ENCODE results near the gene IFNW1.
"Not testable (repeated sequence)": the region's sequence is repeated elsewhere in the genome, so short reads cannot be mapped to it uniquely, and the experiment has no call there.

The IFNW1 gene

DNA sequence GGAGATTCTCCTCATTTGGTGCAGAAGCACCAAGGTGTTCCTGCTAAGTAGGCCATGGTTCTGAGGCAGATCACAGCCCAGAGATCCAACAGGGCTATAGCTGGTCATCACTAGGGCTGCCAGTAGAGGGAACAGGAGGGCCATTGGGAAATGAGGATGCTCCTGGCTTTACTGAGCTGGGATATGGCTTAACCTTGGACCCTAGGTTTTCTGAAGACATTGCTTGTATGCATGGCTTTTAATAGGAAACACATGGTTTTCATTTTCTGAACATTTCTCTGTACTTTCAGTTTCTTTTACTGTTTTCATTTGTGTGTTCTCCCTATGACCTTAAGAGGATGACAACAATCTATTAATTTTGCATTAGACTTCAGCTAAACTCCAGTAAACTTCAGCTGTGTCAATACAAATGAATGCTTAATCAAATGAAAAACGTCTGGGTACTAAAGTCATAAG, at the start of gene IFNW1:
TSS of gene IFNW1 (minus strand) at position 406 of the 456 bp plus-strand sequence. CDS start at position 144, 262 bp downstream.
- no peak for DNase-seq

DNA sequence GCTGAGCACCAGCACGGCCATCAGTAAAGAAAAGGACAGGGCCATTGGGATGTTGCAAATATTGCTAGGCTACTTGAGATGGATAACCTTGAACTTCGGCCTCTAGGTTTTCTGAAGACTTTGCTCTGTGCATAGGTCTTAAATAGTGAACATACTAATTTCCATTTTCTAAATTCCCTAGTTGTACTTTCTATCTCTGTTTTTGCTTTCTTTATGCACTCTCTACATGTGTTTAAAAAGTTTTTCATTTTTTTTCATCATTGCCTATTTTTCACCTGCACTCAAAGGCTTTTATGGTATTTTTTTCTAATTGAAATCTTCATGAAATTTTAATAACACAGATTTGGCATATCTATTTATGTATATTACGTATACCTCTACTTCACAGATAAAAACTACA, 45.9 kb upstream of the IFNW1 start, which contains the start of gene IFNA4:
TSS of gene IFNA4 (minus strand) at position 101 of the 400 bp plus-strand sequence. CDS start at position 45, 56 bp downstream.
- not testable (repeated sequence) for DNase-seq

DNA sequence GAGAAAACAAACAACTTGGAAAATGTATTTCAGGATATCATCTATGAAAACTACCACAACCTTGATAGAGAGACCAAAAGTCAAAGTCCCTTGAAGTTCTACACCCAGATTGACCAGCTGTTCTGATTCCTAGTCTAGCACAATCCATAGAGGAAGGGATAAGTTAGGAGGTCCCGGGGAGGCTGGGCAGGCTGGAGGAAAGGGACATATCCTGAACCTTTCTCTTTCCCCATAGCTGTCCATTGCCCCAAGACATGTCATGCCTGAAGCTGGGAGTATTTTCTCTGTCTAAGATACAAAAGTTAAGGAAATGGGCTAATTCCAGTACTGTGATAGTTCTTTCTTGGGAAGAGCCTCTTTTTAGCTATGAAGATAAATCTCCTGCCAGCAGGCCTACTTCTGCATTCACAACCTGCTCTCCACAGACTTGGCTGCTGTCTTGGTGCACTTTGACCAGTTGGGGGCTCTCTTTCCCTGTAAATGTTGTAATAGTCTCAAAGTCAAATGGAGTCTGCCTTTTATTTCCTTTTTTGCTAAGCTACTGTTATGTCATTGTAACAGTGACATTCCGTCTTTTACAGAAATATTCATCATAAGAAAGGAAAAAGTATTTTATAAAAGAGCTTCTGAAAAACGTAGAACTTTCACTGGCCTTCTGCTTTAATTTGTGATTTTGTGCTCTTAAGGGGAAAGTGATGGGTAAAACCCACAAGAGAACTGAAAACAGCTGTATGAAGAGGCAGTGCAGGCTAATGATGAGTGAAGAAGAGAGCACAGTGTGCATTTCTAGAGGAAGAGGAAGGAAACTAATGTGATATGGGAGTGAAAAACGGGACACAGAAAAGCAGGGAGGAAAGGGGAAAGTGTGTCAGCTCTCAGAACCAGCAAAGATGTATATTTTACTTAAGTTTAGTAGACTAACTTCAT, 41.4 kb upstream of the IFNW1 start:
- not testable (repeated sequence) for DNase-seq

DNA sequence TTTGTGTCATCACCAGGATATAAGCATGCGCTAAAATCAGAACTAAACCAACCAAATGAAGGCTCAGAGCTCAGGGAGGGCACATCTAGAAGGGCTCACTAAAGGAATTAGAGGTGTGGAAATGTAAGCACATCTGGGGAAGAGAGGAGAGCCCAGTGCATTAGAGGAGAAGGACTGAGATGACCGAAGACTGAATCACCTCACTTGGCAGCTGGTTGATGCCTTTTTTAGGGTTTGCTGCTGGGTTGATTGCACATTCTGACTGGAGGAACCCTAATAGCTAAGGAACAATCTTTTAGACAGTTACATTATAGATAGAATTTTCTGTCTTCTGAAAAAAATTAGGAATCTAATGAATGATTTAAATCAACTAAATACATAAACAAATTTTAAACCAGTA, 33.0 kb upstream of the IFNW1 start:
- DNase-seq: no peak

DNA sequence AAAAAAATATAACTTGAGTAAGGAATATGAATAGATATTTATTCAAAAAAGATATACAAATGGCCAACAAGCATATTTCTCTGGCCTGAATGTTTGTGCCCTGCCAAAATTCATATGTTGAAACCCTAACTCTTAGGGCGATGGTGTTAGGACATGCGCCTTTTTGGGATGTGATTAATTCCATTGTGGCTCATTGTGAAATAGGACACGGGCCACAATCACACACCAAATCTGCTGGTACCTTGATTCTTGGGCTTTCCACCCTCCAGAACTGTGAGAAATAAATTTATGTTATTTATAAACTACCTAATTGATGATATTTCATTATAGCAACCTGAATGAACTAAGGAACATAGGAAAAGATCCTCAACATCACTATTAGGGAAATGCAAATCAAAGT, 30.5 kb upstream of the IFNW1 start:
- DNase-seq: no peak

DNA sequence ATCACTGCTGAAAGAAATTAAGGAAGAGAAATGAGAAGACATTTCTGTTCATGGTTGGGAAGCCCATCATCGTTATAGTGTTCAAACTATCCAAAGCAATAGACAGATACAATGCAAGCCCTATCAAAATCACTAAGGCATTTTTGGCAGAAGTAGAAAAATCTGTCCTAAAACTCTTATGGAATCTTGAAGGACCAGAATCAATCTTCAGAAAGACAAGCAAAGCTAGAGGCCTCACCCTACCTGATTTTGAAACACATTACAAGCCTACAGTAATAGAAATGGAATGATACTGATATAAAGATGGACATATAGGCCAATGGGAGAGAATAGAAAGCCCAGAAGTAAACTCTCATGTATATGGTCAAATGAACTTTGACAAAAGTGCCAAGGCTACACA, 29.7 kb upstream of the IFNW1 start:
- DNase-seq: no peak

DNA sequence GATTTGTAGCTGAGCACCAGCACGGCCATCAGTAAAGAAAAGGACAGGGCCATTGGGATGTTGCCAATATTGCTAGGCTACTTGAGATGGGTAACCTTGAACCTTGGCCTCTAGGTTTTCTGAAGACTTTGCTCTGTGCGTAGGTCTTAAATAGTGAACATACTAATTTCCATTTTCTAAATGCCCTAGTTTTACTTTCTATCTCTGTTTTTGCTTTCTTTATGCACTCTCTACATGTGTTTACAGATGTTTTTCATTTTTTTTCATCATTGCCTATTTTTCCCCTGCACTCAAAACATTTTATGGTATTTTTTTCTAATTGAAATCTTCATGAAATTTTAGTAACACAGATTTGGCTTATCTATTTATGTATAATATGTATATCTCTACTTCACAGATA, 24.9 kb upstream of the IFNW1 start, which contains the start of gene IFNA21:
TSS of gene IFNA21 (minus strand) at position 101 of the 400 bp plus-strand sequence. CDS start at position 53, 48 bp downstream.
- DNase-seq: not testable (repeated sequence)

DNA sequence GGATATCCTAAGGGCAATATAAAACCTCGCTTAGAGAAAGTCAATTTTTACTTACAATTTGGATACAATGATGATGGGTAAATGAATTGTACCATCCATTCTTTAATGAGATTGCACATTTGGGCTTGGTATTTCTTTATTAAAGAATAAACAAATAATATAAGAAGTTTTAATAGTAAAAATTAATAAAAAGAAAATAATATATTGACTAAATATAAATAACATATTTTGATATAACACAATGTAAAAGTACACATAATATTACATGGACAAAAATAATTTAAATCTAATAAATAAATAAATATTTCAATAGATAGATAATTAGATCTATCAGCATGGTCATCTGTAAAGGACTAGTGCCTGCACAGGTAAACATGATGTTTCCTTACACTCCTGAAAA, 23.9 kb upstream of the IFNW1 start:
- DNase-seq: no peak

DNA sequence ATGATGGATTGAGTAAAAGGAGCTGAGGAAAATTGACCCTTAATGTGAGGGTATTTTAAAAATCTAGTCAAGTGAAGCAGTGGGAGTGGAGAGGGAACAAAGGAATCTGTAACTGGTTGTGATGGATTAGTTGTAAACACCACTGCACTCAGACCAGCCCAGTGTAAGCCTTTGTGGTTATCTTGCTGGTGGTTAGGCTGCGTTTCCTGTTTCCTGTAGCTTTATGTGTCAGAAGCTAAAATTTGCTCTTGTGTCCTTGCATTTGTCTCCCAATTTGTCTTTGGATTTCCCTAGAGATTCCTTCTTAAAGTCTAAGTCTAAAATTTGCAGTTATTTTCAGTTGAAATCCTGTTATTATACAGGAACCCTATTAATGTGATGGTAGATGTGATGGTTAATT, 18.5 kb upstream of the IFNW1 start:
- no peak for DNase-seq

DNA sequence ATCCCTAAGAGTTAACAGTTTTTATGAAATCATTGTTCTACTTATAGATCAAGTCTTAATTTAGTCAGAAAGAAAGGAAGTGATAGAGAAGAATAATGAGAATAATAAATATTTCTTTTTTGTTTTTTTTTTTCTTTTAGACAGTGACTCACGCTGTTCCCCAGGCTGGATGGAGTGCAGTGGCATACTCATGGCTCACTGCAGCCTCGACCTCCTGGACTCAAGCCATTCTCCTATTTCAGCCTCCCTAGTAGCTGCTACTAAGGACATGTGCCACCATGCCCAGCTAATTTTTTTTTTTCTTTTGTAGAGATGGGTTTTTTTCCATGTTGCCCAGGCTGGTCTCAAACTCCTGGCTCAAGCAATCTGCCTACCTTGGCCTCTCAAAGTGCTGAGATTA, 13.9 kb upstream of the IFNW1 start:
- no peak for DNase-seq

DNA sequence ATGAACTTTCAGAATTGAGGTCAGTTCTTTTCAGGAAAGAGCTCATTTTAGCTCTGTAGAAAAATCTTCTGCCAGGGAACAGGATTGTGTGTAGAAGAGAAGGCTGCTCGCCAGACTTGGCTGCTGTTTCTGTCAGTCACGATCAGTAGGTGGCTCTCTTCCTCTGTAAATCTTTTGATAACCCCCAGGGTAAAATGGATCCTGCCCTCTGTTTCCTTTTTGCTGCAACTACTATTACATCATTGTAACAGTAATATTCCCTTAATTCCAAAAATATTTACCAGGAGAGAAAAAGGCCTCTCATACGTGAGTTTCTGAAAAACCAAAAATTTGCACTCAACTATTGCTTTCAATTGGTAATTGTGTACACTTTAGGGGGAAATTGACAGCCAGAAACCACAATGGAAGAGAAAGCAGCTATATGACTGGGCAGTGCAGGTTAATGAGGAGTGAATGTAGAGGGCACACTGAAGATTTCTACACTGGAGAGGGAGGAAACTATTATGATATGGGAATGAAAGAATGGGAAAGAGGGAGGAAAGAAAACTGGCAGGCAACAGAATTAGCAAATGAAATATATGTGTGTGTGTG, 12.5 kb upstream of the IFNW1 start:
- DNase-seq: no peak

DNA sequence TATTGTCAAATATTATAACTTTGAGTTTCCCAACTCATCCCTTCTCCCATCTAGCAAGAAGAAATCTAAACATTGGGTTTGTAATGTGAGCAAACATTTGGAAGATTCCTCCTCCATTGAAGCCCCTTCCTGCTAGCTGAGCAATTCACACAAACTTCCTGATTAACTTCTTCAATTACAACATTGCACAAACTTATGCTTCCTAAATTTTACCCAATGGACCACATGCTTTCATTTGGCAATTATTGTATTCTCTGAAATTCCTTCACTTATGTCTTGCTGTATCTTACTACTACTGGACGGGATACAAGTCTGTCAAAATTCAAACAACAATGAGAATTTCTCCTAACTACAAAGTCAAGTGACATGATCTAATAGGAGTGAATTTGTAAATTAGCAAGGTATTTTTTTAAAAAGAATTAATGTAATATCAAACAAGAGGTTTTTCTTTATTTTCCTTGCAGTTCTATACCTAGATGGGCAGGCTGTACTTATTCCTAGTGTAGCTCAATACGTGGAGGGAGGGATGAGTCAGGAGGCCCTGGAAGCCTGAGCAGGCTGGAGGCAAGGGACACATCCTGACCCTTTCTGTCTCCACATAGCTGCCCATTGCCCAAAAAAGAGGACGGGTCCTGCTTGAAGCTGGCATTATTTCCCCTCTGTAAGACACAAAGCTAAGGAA, 11.8 kb upstream of the IFNW1 start:
- DNase-seq: no peak

DNA sequence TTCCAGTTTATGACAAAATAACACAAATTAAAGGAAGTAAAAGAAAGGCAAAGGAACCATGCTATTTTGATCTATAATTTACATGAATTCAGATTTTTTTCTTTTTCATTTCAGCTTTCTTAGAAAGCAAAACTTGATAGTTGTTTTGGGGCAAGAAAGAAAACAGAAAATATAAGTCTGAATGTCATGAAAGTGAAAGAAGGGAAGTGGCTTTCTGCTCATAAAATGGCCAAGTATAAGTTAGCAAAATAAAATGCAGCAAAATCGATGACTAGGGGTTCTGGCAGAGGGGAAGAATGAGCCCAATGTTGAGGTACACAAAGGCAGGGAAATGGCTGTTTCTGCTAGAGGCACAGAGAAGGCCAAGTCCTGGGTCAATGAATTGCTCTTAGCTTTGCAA, 3.0 kb upstream of the IFNW1 start:
- DNase-seq: no peak

DNA sequence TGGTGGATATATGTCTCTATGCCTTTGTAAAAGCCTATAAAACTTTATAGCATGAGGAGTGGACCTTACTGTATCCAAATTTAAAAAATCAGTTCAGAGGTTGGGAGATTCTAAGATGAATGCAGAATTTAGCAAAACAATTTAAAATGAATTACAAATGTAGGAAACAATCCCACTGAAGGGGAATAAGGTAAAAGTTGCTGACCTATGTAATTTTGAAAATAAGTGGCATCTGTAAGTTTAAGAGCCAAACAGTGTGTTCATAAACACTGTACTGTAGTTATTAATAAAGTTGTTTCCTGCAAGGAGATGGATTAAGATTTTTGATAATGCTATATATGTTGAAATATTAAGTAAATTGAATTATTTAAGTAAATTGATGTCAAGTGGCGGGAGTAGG, 4.6 kb downstream of the IFNW1 start:
- DNase-seq: no peak

DNA sequence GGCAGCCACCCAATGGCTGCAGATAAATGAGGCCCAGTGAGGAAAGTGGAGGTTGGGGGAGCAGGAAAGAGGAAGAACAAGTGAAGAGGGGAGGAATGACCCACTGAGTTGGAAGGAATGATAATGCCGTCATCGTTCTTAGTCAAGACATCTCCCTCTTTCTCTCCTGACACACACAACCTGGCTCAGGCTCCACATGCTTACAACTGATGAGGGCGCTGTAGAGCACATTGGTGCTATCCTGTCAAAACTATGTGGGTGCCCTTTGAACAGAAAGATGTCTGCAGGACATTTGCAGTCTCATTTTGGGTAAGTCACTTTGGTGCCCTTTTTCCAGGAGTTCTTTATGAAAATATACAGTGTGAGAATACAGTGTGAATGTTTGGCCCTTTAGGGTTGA, 5.9 kb downstream of the IFNW1 start:
- no peak for DNase-seq

DNA sequence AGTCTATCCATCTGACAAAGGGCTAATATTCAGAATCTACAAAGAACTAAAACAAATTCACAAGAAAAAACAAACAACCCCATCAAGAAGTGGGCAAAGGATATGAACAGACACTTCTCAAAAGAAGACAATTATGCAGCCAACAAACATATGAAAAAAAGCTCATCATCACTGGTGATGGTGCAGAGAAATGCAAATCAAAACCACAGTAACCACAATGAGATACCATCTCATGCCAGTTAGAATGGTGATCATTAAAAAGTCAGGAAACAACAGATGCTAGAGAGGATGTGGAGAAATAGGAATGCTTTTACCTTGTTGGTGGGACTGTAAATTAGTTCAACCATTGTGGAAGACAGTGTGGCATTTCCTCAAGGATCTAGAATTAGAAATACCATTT, 13.4 kb downstream of the IFNW1 start:
- not testable (repeated sequence) for DNase-seq

DNA sequence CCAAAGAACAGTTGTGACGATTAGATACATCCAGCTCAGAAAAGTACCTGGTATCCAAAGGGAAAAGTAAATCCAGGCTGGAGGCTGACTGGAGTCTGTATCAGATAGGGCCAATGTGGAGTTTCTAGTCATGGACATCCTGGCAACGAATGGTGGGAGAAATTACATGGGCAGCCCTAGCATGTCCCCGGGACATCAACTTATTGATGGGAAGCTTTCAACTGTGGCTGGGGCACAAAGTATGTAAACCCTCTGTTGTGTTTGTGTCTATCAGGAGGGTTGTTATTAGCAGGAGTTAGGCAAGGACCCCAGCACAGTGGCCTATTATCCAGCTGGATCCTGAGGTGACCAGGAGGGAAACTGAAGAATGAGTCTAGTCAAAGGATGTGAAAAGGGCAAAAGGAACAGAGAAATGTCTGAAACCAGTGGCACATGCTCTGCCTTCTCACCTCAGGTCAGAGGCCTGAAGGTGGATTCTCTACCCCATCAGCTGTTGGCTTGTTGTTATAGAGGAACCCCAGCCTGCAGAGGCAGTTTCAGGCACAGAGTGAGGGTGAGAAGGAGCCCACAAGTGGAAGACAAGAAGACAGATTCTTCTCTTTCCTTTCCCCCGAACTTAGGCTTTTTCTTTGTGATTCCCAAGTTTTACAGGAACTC, 19.9 kb downstream of the IFNW1 start:
- DNase-seq: no peak

DNA sequence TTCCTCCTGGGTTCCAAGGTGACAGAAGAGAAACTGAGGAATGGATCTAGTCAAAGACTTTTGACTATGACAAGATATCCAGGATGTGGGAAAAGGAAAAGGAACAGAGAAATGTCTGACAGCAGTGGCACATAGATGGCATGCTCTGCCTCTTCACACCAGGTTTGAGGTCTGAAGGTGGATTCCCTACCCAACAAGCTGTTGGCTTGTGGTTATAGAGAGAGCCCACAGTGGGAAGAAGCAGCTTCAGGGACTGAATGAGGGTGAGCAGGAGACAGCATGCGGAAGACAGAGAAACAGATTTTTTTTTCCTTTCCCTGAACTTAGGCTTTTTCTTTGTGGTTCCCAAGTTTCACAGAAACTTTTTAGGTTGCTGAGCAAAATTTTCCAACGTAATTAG, 20.6 kb downstream of the IFNW1 start:
- no peak for DNase-seq

DNA sequence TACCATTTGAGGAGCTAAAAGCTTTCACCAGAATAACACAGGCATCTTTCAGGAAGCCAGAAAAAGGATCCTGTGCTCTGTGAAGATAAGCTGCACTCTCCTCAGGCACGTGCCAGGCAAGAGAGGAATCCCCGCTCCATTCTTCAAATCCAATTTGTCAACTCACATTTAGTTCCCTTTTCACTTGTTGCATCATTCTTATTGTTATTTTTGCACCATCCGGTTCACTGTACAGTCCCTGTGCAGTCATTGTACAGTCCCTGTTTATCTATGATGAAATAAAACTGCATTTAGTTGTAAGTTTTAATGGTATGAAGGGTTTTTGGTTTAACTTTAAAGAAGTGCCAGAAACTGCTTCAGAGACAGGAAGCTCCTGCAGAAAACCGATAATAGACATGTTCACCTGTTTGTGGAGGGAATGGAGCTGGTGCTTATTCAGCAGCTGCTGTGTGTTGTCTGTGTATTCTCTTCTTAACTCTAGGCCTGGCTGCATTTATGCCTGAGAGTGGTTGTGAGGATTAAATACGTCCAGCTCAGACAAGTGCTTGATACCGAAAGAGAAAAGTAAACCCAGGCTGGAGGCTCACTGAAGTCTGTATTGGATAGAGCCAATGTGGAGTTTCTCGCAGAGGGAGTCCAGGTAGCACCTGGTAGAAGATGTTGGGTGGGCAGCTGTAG, 22.4 kb downstream of the IFNW1 start:
- no peak for DNase-seq

DNA sequence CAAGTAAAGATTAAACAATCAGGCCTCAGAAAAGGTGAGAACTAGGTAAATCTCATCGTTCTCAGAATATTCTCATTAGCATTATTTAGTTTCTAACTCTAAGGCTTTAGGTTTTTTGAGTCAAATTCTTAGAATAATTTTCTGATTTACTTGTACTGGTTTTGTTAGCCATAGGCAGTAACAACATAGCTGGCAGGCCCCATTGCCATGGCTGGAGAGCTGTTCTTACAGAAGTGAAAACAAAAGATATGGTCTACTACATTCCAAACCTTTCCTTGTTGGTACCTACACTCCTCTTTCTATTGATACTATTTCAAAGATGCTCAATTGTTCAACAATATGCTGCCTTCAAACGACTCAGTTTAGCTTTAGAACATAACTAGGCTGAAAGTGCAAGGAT, 27.3 kb downstream of the IFNW1 start:
- no peak for DNase-seq

DNA sequence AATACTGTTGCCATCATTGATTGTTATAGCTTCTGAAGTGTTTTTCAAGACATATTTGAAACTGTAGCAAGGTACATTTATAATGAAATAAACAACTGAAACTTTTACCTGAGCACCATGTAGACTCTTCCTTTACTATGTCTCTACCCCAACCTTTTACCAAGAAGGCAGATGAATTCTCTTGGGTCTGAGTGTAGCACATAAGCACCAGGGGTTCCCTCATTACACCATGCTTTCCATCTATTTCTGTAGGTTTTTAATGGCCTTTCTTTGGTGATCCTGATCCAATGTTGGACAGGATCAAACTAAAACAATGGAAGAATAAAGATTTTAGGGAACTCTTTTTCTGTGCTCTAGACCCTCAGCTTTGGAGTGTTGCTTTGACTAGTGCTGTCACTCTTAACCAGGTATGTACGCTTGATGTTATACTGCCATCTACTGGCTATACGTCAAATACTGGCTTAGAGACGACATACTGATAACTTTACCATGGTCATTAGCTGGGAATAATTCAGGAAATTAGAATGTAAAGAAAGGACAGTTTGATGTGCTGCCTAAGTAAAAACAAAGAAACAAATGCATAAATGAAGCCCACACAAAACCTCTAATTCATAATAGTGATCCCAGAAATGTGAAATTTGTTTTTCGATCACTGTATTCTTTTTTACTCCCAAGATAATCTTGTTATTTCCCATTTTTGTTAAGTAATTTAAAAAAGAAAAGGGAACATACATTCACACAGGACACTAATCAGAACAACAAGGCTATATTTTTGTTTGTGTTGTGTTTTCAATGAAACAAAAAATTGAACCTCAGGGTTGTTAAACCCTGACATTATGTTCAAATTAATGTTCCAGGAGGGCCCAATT, 30.7 kb downstream of the IFNW1 start:
- peak; percentile 17 for DNase-seq

Measured in NCI-H1436 treated with DMSO at 0.1 percent for 48 hours (cell line).